Lung (tissue), 12 donors: ENCODE data around the gene CSRNP3. TPM values are rescaled to one million over a fixed set of nuclear protein-coding genes. Genes with fewer than 3 reads are reported as not detected.
A peak's percentile ranks its signal among the peaks of the same experiment; 100 is the strongest.

Experiments
- ATAC-seq: fragments of 200-7000 bp; cut with Tn5 transposase; one replicate; pipeline ENCODE4 v1.9.1; 2020; ENCODE audit warnings: moderate number of reproducible peaks; ENCODE audit not compliant: insufficient read depth, low FRiP score
- DNase-seq, 3 donors: peaks; one replicate each; pipeline ENCODE4 v3.0.0-alpha.2; 2013 to 2017
- H3K27ac ChIP-seq, 2 donors: one replicate each; pipeline ENCODE4 v1.5.1; 2013; ENCODE audit warnings: mild to moderate bottlenecking in 2 of 2, moderate library complexity in 2 of 2, control low read depth in 1 of 2, inconsistent platforms in 1 of 2, low read depth in 1 of 2, low read length in 1 of 2
- H3K27me3 ChIP-seq, 3 donors: one replicate each; pipeline ENCODE4 v1.5.1; 2013; ENCODE audit warnings: low read length in 2 of 3; ENCODE audit not compliant: control insufficient read depth in 3 of 3, insufficient read depth in 3 of 3
- H3K36me3 ChIP-seq, 4 donors: one replicate each; pipeline ENCODE4 v1.5.1; 2013; ENCODE audit warnings: low read length in 4 of 4, mild to moderate bottlenecking in 1 of 4, moderate library complexity in 1 of 4; ENCODE audit not compliant: control insufficient read depth in 4 of 4, insufficient read depth in 4 of 4
- H3K4me1 ChIP-seq, 5 donors: one replicate each; pipeline ENCODE4 v1.5.1; 2013; ENCODE audit warnings: low read length in 5 of 5, mild to moderate bottlenecking in 2 of 5, moderate library complexity in 1 of 5; ENCODE audit not compliant: control insufficient read depth in 5 of 5, insufficient read depth in 5 of 5
- H3K4me3 ChIP-seq: one replicate; pipeline ENCODE4 v1.5.1; 2013; ENCODE audit warnings: mild to moderate bottlenecking, control low read depth, moderate library complexity
- H3K9ac ChIP-seq, 2 donors: one replicate each; pipeline ENCODE4 v1.5.1; 2013; ENCODE audit warnings: low read length in 2 of 2, control low read depth in 1 of 2; ENCODE audit not compliant: insufficient read depth in 1 of 2
- H3K9me3 ChIP-seq, 4 donors: one replicate each; pipeline ENCODE4 v1.5.1; 2013; ENCODE audit warnings: low read length in 3 of 4, mild to moderate bottlenecking in 1 of 4, moderate library complexity in 1 of 4; ENCODE audit not compliant: control insufficient read depth in 4 of 4, insufficient read depth in 3 of 4
- WGBS, 2 donors: extraction: QIAGEN DNeasy Blood & Tissue Kit; methylation state at CpG; one replicate each; pipeline ENCODE4 v1.1.7; 2013; 5-methylcytosine and 5-hydroxymethylcytosine counted together
- polyA plus RNA-seq, 2 donors: library from polyadenylated mRNA; stranded (reverse); fragments of 200-250 nt; gene quantifications; one replicate each; pipeline ENCODE4 v1.2.1, GENCODE V29; 2013
- total RNA-seq, 2 donors: library from RNA; depleted of rRNA in 1 of 2; stranded (reverse); fragments of >200 nt in 1 of 2; gene quantifications; one replicate each; pipeline ENCODE4 v1.2.1, GENCODE V29; 2014 to 2021
- TF ChIP-seq, protein P1 (sequence below): IDR thresholded peaks from 2 replicates; pipeline ENCODE4 v1.5.1; 2012; ENCODE audit warnings: mild to moderate bottlenecking; ENCODE audit errors: control extremely low read depth, extremely low read depth
- donor health status: control.
- donor health status: control.
- donor health status: Bipolar disorder and iron deficiency.
- donor health status: healthy.
- donor health status: DM: yes; HTN: yes; CAD: no.

CSRNP3 gene
- total and polyA plus RNA-seq, 4 donors: 0.25 to 8.7 (median 1.8) TPM

DNA sequence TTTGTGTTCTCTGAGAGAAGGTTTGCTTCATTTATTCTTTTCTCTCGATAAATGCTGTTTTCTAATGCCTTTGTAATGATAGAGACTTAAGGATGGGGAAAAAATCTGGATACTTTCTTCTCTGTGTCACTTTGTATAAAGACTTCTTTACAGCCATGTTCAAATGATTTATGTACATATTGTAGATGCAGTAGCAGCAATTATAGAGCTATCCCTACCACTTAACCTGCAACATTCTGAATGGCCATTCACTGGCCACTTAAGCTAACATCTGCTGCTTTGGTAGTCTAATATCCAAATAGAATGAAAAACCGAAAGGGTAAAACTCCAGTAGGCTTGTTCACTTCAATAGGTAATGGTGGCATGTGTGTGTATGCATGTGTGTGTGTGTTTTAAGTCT, 97.8 kb downstream of the CSRNP3 start:
- 88 to 99% methylated on average over 2 of the region's 2 CpGs for WGBS, 2 donors
- DNase-seq (no peak), ATAC-seq (no peak)
- Histone ChIP-seq H3K4me3 (no peak overlapping the region), H3K27me3 (no peaks in the 10 kb centered on the region), H3K9ac (no peak overlapping the region), H3K36me3 (no peaks in the 10 kb centered on the region), H3K27ac (no peak overlapping the region), H3K4me1 (peaks cover 0 to 17% (median 5%) of the 10 kb centered on the region in 5 donors), H3K9me3 (no peaks in the 10 kb centered on the region)
- TF ChIP-seq, protein P1, sequence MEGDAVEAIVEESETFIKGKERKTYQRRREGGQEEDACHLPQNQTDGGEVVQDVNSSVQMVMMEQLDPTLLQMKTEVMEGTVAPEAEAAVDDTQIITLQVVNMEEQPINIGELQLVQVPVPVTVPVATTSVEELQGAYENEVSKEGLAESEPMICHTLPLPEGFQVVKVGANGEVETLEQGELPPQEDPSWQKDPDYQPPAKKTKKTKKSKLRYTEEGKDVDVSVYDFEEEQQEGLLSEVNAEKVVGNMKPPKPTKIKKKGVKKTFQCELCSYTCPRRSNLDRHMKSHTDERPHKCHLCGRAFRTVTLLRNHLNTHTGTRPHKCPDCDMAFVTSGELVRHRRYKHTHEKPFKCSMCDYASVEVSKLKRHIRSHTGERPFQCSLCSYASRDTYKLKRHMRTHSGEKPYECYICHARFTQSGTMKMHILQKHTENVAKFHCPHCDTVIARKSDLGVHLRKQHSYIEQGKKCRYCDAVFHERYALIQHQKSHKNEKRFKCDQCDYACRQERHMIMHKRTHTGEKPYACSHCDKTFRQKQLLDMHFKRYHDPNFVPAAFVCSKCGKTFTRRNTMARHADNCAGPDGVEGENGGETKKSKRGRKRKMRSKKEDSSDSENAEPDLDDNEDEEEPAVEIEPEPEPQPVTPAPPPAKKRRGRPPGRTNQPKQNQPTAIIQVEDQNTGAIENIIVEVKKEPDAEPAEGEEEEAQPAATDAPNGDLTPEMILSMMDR: no peak

GRCh38 chr2:165568361-165568760, 98.9 kb downstream of the CSRNP3 start:
- H3K36me3 ChIP-seq: no peaks in the 10 kb centered on the region
- no peak overlapping the region for H3K9ac ChIP-seq
- no peak for ATAC-seq
- H3K27ac ChIP-seq: no peak overlapping the region
- no peak for DNase-seq
- H3K9me3 ChIP-seq: no peaks in the 10 kb centered on the region
- H3K4me1 ChIP-seq: peaks cover 0 to 8% (median 0%) of the 10 kb centered on the region in 5 donors
- H3K27me3 ChIP-seq: no peaks in the 10 kb centered on the region
- no peak overlapping the region for H3K4me3 ChIP-seq
- TF ChIP-seq, protein P1: no peak

DNA sequence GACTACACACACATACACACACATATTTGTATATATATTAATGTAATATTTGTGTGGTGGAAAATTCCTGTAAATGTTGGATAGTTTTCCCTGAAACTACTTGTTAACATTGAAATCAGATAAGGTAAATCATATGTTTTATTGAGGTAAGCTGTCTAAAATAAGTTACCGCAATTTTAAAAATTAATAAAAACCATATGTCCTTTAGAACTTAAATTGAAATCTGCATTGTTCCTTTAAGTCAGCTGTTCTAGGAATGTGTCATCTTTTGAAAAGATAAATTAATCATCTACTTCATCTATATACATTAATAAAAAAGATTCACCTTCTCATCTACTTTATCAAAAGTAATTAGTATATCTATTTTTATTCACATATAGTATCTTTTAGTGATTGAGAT, 102.0 kb downstream of the CSRNP3 start:
- Histone ChIP-seq H3K9ac (no peak overlapping the region), H3K27me3 (no peaks in the 10 kb centered on the region), H3K4me1 (peaks cover 0 to 12% (median 3%) of the 10 kb centered on the region in 5 donors), H3K36me3 (no peaks in the 10 kb centered on the region), H3K4me3 (no peak overlapping the region), H3K27ac (no peak overlapping the region), H3K9me3 (peaks cover 0 to 3% (median 0%) of the 10 kb centered on the region in 4 donors)
- TF ChIP-seq, protein P1: no peak
- 97 to 100% methylated on average over 1 of the region's 1 CpG for WGBS, 2 donors
- DNase-seq (no peak), ATAC-seq (no peak)

- DNase-seq (peak in 1 of 3 donors; percentile 12), ATAC-seq (no peak)
- H3K36me3 ChIP-seq: no peaks in the 10 kb centered on the region
- 71 to 74% methylated on average over 3 of the region's 3 CpGs for WGBS, 2 donors
- TF ChIP-seq, protein P1: no peak
- H3K27me3 ChIP-seq: no peaks in the 10 kb centered on the region
- peaks cover 0 to 12% (median 3%) of the 10 kb centered on the region in 5 donors for H3K4me1 ChIP-seq
- no peak overlapping the region for H3K4me3 ChIP-seq
- H3K9me3 ChIP-seq: peaks cover 0 to 3% (median 0%) of the 10 kb centered on the region in 4 donors
- H3K27ac ChIP-seq: peak overlapping the region in 1 of 2 donors; percentile 45
- H3K9ac ChIP-seq: no peak overlapping the region
Measured at GRCh38 chr2:165572151-165572550, 102.7 kb downstream of the CSRNP3 start.
